ACC112 (cell line): ENCODE results near the gene DYRK4.
"Not testable (repeated sequence)": the region's sequence is repeated elsewhere in the genome, so short reads cannot be mapped to it uniquely, and the experiment has no call there.

Experiments
- H2AFZ ChIP-seq: fragments of 200-600 bp; sonication (generic); one replicate; pipeline ENCODE4 v1.6.0; 2017; ENCODE audit warnings: antibody characterized with exemption, low read length; ENCODE audit not compliant: unreplicated experiment
- H3K27ac ChIP-seq: fragments of 200-600 bp; sonication (generic); 2 replicates; pipeline ENCODE4 v1.5.1; 2014; ENCODE audit warnings: low read depth, mild to moderate bottlenecking, antibody characterized with exemption, low read length, moderate library complexity
- H3K27me3 ChIP-seq: fragments of 200-600 bp; sonication (generic); 2 replicates; pipeline ENCODE4 v1.6.1; 2014; ENCODE audit warnings: mild to moderate bottlenecking, antibody characterized with exemption, low read length, moderate library complexity, mixed read lengths; ENCODE audit not compliant: insufficient read depth
- H3K36me3 ChIP-seq: fragments of 200-600 bp; sonication (generic); 2 replicates; pipeline ENCODE4 v1.6.1; 2016; ENCODE audit warnings: mild to moderate bottlenecking, antibody characterized with exemption, low read length, moderate library complexity, mixed read lengths; ENCODE audit not compliant: insufficient read depth
- H3K4me1 ChIP-seq: fragments of 200-600 bp; sonication (generic); one replicate; pipeline ENCODE4 v1.6.1; 2016; ENCODE audit warnings: low read length, mixed read lengths; ENCODE audit not compliant: insufficient read depth, unreplicated experiment, control insufficient read depth
- H3K4me3 ChIP-seq: fragments of 200-600 bp; sonication (generic); 2 replicates; pipeline ENCODE4 v1.5.1; 2014; ENCODE audit warnings: mild to moderate bottlenecking, low read depth, low read length
- H3K79me2 ChIP-seq: fragments of 200-600 bp; sonication (generic); one replicate; pipeline ENCODE4 v1.6.0; 2016; ENCODE audit warnings: low read length; ENCODE audit not compliant: control insufficient read depth, unreplicated experiment, insufficient read depth

The DYRK4 gene, protein sequence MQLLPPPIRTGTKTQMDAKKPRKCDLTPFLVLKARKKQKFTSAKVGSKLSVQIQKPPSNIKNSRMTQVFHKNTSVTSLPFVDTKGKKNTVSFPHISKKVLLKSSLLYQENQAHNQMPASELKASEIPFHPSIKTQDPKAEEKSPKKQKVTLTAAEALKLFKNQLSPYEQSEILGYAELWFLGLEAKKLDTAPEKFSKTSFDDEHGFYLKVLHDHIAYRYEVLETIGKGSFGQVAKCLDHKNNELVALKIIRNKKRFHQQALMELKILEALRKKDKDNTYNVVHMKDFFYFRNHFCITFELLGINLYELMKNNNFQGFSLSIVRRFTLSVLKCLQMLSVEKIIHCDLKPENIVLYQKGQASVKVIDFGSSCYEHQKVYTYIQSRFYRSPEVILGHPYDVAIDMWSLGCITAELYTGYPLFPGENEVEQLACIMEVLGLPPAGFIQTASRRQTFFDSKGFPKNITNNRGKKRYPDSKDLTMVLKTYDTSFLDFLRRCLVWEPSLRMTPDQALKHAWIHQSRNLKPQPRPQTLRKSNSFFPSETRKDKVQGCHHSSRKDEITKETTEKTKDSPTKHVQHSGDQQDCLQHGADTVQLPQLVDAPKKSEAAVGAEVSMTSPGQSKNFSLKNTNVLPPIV

DNA sequence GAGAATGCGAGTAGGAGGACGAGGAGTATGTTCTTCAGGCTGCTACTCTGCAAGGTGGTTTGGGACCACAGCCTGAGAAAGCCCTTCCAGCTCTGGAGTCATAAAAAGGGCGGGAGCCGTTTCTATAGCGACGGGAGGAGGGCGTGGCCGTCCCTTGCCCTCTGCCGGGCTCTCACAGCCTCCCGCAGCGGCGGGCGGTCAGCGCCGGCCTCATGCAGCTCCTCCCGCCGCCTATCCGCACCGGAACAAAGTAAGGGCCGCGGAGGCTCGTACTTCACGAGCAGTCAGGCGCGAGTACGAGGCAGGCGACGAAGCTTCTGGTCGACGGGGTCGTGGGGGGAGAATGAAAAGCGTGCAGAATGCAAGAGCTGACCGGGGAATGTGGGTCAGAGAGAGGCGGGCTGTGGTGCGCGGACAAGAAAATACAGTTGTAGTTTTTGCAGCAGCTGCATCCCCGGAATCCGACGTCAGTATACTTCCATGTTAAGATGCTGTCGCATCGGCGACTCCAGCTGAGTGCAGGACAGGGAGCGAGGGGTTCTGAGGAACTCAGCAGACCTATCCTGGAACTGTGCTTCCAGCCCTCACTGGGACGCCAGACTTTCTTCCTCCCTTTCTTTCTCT lies at the start of gene DYRK4:
Gene DYRK4 (plus strand): TSS at position 175 of the 624 bp plus-strand sequence. CDS start 38 bp downstream, at position 213.
- Histone ChIP-seq H3K27ac (no peak within 1 kb of the TSS), H3K4me1 (peaks cover 4% of the 10 kb centered on the region), H2AFZ (peak within 1 kb of the TSS; percentile 48), H3K4me3 (peak within 1 kb of the TSS; percentile 72), H3K36me3 (peaks cover 4% of the 10 kb centered on the region; the same call in 1 of the 2 replicates), H3K79me2 (no peaks in the 10 kb centered on the region), H3K27me3 (0 out of 2 replicates have a peak, but pooled peaks cover 4% of the 10 kb centered on the region)

DNA sequence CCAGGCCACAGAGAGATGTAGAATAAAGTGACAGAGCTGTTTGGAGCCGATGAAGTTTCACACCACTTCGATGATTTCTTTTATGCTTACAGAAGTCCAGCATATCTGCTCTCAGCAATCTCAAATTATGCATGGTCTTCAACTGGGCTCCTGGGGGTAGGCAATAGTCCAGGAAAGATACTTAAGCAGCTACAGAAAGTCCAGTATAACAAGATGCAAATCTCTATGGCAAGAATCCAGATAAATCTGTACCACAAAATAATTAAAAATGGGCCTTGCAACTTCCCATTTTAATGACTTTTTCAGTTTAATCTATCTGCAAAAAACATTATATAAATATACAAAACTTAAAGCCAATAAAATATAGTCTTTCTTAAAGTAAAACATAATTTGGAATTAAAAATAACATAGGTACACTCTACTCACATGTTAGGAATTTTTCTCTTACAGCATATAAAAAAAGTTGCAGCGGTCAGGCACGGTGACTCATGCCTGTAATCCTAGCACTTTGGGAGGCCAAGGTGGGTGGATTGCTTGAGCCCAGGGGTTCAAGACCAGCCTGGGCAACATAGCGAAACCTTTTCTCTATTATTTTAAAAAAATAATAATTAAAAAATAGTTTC lies 43.8 kb upstream of the DYRK4 start:
- peak overlapping the region; percentile 62 for H3K27ac ChIP-seq
- 0 out of 2 replicates have a peak overlapping the region, but pooled peaks have one; percentile 29 for H3K4me3 ChIP-seq
- H3K79me2 ChIP-seq, result no peaks in the 10 kb centered on the region
- peaks cover 35% of the 10 kb centered on the region for H3K36me3 ChIP-seq
- H3K27me3 ChIP-seq, result no peaks in the 10 kb centered on the region
- H2AFZ ChIP-seq, result no peak overlapping the region
- H3K4me1 ChIP-seq, result peaks cover 8% of the 10 kb centered on the region

DNA sequence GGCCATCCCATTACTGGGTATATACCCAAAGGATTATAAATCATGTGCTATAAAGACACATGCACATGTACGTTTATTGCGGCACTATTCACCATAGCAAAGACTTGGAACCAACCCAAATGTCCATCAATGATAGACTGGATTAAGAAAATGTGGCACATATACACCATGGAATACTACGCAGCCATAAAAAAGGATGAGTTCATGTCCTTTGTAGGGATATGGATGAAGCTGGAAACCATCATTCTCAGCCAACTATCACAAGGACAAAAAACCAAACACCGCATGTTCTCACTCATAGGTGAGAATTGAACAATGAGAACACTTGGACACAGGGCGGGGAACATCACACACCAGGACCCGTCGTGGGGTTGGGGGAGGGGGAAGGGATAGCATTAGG lies 38.6 kb upstream of the DYRK4 start:
- H3K27me3 ChIP-seq, H3K4me3 ChIP-seq, H3K79me2 ChIP-seq, H3K4me1 ChIP-seq, H3K27ac ChIP-seq, H2AFZ ChIP-seq: not testable (repeated sequence)
- peaks cover 22% of the 10 kb centered on the region for H3K36me3 ChIP-seq

DNA sequence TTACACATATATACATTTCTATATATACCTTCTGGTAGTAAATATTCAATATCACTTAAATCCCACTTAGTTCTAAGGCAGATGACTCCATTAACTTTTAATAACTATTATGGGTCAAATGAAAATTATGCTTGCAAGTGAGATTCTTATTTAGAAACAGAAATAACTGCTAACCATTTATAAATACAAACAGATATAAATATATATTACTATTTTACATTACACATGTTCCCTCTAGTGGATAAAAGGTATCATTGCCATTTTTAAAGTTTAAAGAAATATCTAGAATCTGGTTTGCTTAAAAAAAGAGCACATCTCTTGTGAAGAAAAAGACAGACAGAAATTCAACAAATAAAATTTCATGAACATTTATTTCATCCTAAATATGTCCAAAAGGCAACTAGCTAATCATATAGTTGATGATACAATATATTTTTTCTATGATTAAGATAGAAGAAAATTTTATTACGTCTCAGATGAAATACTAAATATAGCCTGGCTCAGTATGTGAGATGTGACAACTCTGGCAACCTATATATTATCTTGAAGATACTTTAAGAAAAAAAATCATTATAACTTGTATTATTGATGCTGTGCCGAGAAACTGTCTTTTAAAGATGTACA lies 35.0 kb upstream of the DYRK4 start:
- no peaks in the 10 kb centered on the region for H3K79me2 ChIP-seq
- no peak overlapping the region for H3K4me3 ChIP-seq
- no peaks in the 10 kb centered on the region for H3K4me1 ChIP-seq
- peaks cover 18% of the 10 kb centered on the region; the same call in 1 of the 2 replicates for H3K36me3 ChIP-seq
- no peak overlapping the region for H2AFZ ChIP-seq
- no peaks in the 10 kb centered on the region for H3K27me3 ChIP-seq
- H3K27ac ChIP-seq, result no peak overlapping the region

DNA sequence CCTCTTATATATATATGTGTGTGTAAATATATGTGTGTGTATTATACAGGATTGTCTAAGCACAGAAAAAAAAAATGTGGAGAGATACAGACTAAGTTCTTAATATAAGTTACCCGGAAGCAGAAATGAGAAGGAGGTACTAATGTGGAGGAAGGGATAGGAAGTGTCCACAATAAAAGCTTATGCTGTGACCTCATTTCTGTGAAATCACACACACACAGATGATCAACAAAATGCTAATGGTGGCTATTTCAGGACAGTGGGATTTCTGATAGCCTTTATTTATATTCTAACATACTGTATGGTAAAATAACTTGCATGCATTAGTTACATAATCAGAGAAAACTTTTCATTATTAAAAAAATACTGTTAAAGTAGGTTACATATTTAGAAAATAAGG lies 31.8 kb upstream of the DYRK4 start:
- Histone ChIP-seq H3K79me2 (peaks cover 4% of the 10 kb centered on the region), H3K4me3 (no peak overlapping the region), H2AFZ (no peak overlapping the region), H3K4me1 (no peaks in the 10 kb centered on the region), H3K27ac (no peak overlapping the region), H3K27me3 (no peaks in the 10 kb centered on the region), H3K36me3 (peaks cover 3% of the 10 kb centered on the region; the same call in 1 of the 2 replicates)

DNA sequence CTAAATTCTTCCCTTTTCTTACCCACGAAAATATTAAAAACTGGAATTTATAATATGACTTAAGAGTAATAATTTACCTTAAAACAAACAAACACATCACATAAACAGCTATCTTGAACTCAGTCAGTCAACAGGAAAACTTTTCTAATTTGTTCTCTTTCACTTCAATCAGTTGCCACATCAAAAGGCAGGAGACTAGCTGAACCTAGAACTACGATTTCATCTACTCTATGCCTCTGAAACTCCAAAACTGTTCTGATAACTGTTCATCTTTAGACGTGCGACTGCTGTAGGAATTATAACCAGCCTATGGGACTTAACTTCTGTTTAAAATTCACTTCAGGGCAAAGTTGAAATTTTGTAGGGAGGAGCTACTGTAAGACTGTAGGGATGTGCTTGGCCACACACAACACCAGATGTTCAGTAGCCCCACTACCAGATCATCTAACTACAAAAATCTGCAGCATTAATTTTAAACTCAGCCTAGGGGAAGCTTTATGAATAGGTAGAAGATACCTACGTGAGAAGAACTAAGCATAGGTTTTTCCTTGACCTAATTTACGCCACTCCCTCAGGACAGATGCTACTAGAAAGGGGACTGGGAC lies 30.9 kb upstream of the DYRK4 start:
- Histone ChIP-seq H3K27me3 (no peaks in the 10 kb centered on the region), H3K79me2 (peaks cover 10% of the 10 kb centered on the region), H3K4me1 (no peaks in the 10 kb centered on the region), H3K27ac (no peak overlapping the region), H2AFZ (no peak overlapping the region), H3K36me3 (peaks cover 3% of the 10 kb centered on the region; the same call in 1 of the 2 replicates), H3K4me3 (no peak overlapping the region)

DNA sequence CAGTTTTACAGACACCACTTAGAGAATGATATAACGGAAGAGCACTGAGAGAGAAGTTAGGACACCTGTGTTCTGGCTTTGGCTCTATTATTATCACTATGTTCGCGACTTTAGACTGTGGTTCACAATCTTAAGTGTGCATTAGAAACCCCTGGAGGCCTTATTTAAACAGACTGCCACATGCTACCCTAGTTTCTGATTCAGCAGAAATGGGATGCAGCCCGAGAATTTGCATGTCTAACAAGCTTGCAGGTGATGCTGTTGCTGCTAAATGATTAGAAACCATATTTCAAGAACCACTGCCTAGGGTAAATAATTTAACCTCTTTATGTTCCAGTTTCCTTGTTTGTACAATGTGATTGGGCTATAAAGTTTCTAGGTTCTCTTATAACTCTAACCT lies 26.9 kb upstream of the DYRK4 start:
- Histone ChIP-seq H3K4me3 (no peak overlapping the region), H2AFZ (no peak overlapping the region), H3K4me1 (peaks cover 16% of the 10 kb centered on the region), H3K79me2 (peaks cover 44% of the 10 kb centered on the region), H3K27me3 (no peaks in the 10 kb centered on the region), H3K36me3 (peaks cover 3% of the 10 kb centered on the region; the same call in 1 of the 2 replicates), H3K27ac (no peak overlapping the region)

DNA sequence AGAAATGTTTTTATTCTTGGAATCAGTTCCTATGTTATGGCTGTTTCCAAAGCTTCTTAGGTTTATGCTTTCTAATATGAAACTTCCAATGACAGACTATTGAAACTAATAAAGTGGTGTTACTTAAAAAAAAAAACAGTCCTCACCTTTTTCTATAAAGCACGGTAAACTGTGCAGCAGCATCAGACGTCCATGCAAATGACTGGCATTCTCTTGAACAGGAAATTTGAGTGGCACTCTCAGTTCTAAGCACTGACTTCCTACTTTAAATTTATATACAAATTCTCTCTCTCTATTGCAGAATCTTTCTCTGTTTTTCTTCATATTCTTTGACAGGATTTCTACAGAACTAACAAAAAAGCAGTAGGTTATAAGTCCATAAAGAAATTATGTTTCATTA lies 26.1 kb upstream of the DYRK4 start:
- Histone ChIP-seq H2AFZ (no peak overlapping the region), H3K4me1 (peaks cover 19% of the 10 kb centered on the region), H3K27me3 (no peaks in the 10 kb centered on the region), H3K79me2 (peaks cover 51% of the 10 kb centered on the region), H3K27ac (no peak overlapping the region), H3K4me3 (no peak overlapping the region), H3K36me3 (peaks cover 3% of the 10 kb centered on the region; the same call in 1 of the 2 replicates)

DNA sequence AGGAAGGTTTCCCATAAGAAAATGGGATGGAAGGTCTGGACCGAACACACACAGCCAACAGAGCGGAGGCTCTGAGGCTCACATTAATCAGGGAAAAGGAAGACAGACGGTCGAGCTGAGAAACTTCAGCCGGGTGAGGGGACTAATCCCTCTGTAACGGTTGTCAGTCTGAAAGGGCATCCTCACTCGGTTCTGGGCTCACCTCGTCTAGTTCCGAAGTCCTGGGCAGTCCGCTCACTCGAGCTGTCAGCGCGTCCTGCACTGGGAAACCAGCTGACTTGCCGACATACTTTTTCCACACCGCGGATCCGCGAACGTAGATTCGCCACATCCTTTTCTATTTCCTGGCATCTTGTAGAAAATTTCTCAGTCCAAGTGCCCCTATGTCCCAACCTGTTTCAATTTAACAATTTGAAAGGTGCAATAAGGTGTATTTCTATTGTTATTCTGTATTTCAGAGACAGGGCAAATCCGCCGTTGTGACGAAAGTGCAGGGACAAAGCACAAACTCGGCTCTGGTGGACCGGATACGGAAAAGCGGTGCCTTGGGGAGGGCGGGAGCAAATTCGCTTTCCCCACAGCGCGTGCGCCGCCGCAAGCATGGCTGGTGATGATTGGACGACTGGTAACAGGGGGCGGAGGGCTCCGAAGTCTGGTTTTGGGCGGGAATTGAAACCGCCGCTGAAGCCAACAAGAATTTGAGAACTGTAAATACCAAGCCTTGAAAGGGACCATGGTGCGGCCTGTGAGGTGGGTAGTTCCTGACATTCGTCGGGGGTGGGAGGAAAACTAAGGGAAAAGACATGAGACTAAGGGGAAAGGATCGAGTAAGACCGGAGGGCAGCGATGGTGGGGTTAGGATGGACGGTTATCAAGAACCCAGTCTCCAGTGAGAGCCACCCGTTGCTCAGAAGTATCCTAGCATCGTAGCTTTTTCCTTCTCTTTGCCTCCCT lies 23.5 kb upstream of the DYRK4 start, which contains the start of gene RAD51AP1:
Gene RAD51AP1 (plus strand): TSS at position 684 of the 954 bp plus-strand sequence. CDS start 50 bp downstream, at position 734.
- peak within 1 kb of the TSS; percentile 86 for H3K27ac ChIP-seq

More for the DNA sequence above, 23.5 kb upstream of the DYRK4 start, which contains the start of gene RAD51AP1:
- Histone ChIP-seq H3K4me3 (peak within 1 kb of the TSS; percentile 97), H2AFZ (peak within 1 kb of the TSS; percentile 95), H3K79me2 (peaks cover 69% of the 10 kb centered on the region), H3K27me3 (no peaks in the 10 kb centered on the region), H3K36me3 (peaks cover 8% of the 10 kb centered on the region), H3K4me1 (peaks cover 23% of the 10 kb centered on the region)
